ENCODE data around the gene BTG3. TPM values are rescaled to one million over a fixed set of nuclear protein-coding genes. Genes with fewer than 3 reads are reported as not detected.

Gene BTG3
- total RNA-seq = 19.4 TPM

GRCh38 chr21:17612565-17613241, at the start of gene BTG3:
TSS of gene BTG3 (minus strand) at chr21:17612901. CDS start at chr21:17609144, 3,757 bp downstream.
- H3K4me3 ChIP-seq = peak within 1 kb of the TSS; percentile 82 to 93
- H3K9me3 ChIP-seq = no peaks in the 10 kb centered on the region
- peaks cover 0 to 7% of the 10 kb centered on the region in 2 donors for H3K4me1 ChIP-seq
- peaks cover 0 to 8% of the 10 kb centered on the region in 2 donors for H3K36me3 ChIP-seq
- intact Hi-C loops (cut with DNase I) = loop anchor here (5.0 kb wide), 2 partner anchors 160 to 1885 kb away; partner anchors contain the start of gene USP25
- no peaks in the 10 kb centered on the region for H3K27me3 ChIP-seq
- DNase-seq (ENCODE audit: low spot score in 2 of 2) = peak in 1 of 2 donors; percentile 86
- no peak for TF ChIP-seq CTCF (IDR thresholded peaks at IDR 0.05)
- peak within 1 kb of the TSS; percentile 89 to 96 for H3K27ac ChIP-seq

- no peak for DNase-seq (ENCODE audit: low spot score in 2 of 2)
- Histone ChIP-seq H3K27ac (no peak overlapping the region), H3K27me3 (no peaks in the 10 kb centered on the region), H3K4me1 (no peaks in the 10 kb centered on the region), H3K4me3 (no peak overlapping the region), H3K36me3 (no peaks in the 10 kb centered on the region), H3K9me3 (no peaks in the 10 kb centered on the region)
- intact Hi-C loops (cut with DNase I) = no loop called here
- no peak for TF ChIP-seq CTCF (IDR thresholded peaks at IDR 0.05)
Measured at GRCh38 chr21:17660862-17661261, 48.2 kb upstream of the BTG3 start.

- DNase-seq (ENCODE audit: low spot score in 2 of 2) = no peak
Measured at GRCh38 chr21:17660452-17660851, 47.8 kb upstream of the BTG3 start.

GRCh38 chr21:17658931-17659330, 46.2 kb upstream of the BTG3 start:
- H3K27ac ChIP-seq = no peak overlapping the region
- intact Hi-C loops (cut with DNase I) = no loop called here
- H3K36me3 ChIP-seq = no peaks in the 10 kb centered on the region
- H3K4me3 ChIP-seq = no peak overlapping the region
- H3K4me1 ChIP-seq = no peaks in the 10 kb centered on the region
- no peaks in the 10 kb centered on the region for H3K9me3 ChIP-seq
- H3K27me3 ChIP-seq = no peaks in the 10 kb centered on the region
- TF ChIP-seq CTCF (IDR thresholded peaks at IDR 0.05) = no peak
- DNase-seq (ENCODE audit: low spot score in 2 of 2) = no peak

More at GRCh38 chr21:17660452-17660851, 47.8 kb upstream of the BTG3 start:
- Histone ChIP-seq H3K4me3 (no peak overlapping the region), H3K27ac (no peak overlapping the region), H3K4me1 (no peaks in the 10 kb centered on the region), H3K27me3 (no peaks in the 10 kb centered on the region), H3K9me3 (no peaks in the 10 kb centered on the region), H3K36me3 (no peaks in the 10 kb centered on the region)
- no peak for TF ChIP-seq CTCF (IDR thresholded peaks at IDR 0.05)
- intact Hi-C loops (cut with DNase I) = no loop called here

GRCh38 chr21:17651526-17651925, 38.8 kb upstream of the BTG3 start:
- intact Hi-C loops (cut with DNase I) = no loop called here
- Histone ChIP-seq H3K9me3 (no peaks in the 10 kb centered on the region), H3K27ac (no peak overlapping the region), H3K36me3 (no peaks in the 10 kb centered on the region), H3K4me1 (no peaks in the 10 kb centered on the region), H3K4me3 (no peak overlapping the region), H3K27me3 (no peaks in the 10 kb centered on the region)
- no peak for TF ChIP-seq CTCF (IDR thresholded peaks at IDR 0.05)
- no peak for DNase-seq (ENCODE audit: low spot score in 2 of 2)

Measured in ascending aorta (tissue), 2 donors.